ENCODE results near the gene CYYR1. TPM values are rescaled to one million over a fixed set of nuclear protein-coding genes. Genes with fewer than 3 reads are reported as not detected.

CYYR1 gene
- total RNA-seq: not detected

GRCh38 chr21:26572702-26573381 is at the start of gene CYYR1:
Gene CYYR1, minus strand, starts transcription at chr21:26573286. Its CDS starts 346 bp downstream, at chr21:26572940.

All from activated naive CD4-positive, alpha-beta T cell treated with anti-CD3 and anti-CD28 coated beads, Interleukin-2, amount 10 ng/mL, durations not matched to agents 5 hours and 36 hours (primary cell).